GM19238 (cell line): ENCODE results near the gene MYLIP.
"Not testable (repeated sequence)": the region's sequence is repeated elsewhere in the genome, so short reads cannot be mapped to it uniquely, and the experiment has no call there.

ENCODE experiments used
- DNase-seq: peaks from one replicate; pipeline ENCODE4 v3.0.0; 2011; ENCODE audit warnings: low spot score; ENCODE audit not compliant: insufficient read length

The MYLIP gene

GRCh38 chr6:16168858-16169257, 40.0 kb downstream of the MYLIP start:
- no peak for DNase-seq

DNA sequence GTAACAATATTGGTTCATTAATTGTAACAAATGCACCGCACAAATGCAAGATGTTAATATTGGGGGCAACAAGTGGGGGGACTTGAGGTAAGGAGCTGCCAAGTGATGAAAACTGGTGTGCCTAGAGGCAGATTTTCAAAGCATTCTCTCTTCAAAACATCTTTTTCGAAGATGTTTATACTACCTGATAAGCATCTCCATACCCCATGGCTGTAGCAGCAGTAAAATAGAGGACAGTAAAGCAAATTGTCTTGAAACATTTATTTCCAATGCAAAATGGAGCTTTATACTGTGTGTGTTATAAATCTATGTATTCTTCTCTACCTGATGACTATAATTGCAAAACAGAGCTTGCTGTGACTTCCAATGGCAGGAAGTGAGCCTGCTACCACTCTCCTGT, 42.5 kb downstream of the MYLIP start:
- no peak for DNase-seq

DNA sequence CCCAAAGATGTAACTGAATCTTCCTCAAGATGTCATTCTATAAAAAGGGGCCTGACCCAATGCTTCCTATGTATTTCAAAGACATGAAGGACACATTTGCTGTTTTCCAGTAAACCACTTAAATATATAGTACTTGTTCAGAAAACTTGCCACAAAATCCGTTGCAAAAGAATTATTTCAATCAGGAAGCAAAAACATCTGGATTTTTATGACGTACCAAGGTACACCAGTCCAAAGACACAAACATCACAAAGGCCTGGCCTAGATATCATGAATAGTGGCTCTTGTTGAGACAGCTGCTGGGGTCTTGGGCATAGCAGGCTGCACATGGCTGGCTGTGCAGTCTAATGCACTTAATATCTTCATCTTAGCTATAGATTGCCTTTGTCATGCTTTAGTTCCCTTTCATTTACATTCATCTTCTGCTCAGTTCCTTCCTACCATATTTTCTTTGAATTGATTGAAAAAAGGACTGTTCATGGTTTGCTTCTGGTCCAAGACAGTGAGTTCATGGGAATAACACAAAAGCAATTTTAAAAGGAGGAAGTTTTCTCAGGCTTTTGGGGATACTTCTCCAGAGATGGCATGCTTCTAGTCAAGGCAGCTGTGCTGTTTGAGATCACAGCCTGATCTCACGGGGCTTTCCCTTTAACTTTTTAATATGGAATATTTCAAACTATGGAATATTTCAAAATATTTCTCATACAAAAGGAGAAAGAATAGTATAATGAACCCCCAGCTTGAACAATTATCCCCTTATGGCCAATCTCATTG, 44.5 kb downstream of the MYLIP start:
- DNase-seq: no peak

GRCh38 chr6:16174416-16175078, 45.7 kb downstream of the MYLIP start:
- no peak for DNase-seq

DNA sequence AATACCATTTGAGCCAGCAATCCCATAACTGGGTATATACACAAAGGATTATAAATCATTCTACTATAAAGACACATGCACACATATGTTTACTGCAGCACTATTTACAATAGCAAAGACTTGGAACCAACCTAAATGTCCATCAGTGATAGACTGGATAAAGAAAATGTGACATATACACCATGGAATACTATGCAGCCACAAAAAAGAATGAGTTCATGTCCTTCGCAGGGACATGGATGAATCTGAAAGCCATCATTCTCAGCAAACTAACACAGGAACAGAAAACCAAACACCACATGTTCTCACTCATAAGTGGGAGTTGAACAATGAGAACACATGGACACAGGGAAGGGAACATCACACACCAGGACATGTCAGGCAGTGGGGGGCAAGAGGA, 47.7 kb downstream of the MYLIP start:
- not testable (repeated sequence) for DNase-seq

DNA sequence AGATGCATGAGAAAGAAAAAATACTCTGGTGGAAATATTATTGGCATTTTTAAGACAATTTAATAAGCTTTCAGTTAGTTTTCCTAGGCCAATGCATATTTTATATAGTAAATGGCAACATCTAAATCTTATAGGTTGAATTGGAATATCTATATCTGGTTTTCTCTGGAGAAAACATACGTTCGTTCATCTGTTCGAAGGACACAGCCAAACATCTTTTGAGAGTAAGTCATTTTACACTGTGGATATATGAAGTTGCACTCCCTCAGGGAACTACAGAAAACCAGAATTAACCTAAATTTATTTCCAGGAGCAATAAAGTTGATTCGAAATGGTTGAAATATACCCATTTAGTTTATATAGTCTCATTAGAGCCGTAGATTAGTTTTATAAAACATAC, 49.0 kb downstream of the MYLIP start:
- DNase-seq: no peak

DNA sequence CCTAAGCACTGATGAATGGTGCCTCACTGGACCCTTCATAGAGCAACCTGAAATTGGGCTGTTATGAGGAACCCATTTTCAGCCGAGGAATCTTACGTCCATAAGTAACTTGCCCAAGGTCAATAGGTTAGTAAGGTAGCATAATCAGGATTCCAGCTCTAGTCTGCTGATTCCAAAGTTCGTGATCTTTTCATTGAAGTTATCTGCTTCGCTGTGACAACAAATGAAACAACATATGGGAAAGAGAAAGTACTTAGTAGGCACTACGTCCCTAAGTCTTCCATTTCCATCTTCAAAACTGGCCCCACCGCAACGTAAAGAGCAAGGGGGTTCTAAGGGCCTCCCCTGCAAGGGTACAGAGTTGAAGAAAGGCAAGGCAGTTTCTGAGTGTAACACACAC, 49.5 kb downstream of the MYLIP start:
- no peak for DNase-seq

DNA sequence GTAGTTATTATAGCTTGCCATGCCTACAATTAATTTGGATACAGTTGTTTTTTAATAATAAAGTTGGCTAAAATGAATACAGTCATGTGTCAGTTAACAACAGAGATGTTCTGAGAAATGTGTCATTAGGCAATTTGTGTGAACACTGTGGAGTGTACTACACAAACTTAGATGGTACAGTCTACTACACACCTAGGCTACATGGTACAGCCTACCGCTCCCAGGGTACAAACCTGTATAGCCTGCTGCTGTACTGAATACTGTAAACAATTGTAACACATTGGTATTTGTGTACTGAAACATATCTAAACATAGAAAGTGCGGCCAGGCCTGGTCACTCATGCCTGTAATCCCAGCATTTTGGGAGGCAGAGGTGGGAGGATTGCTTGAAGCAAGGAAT, 50.2 kb downstream of the MYLIP start:
- DNase-seq: no peak

DNA sequence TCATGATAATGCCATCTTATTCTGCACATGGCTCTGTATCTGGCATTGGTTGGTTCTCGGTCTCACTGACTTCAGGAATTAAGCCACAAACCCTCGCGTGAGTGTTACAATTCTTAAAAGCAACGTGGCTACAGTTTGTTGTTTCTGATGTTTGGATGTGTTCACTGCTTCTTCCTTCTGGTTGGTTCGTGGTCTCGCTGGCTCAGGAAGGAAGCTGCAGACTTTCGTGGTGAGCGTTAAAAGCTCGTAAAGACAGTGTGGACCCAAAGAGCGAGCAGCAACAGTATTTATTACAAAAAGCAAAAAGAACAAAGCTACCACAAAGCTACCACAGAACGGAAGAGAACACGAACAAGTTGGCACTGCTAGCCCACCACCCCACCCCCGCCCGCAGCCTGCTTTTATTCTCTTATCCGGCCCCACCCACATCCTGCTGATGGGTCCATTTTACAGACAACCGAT, 51.1 kb downstream of the MYLIP start:
- no peak for DNase-seq

- no peak for DNase-seq
These were observed 52.0 kb downstream of the MYLIP start for GRCh38 chr6:16180696-16181438.

DNA sequence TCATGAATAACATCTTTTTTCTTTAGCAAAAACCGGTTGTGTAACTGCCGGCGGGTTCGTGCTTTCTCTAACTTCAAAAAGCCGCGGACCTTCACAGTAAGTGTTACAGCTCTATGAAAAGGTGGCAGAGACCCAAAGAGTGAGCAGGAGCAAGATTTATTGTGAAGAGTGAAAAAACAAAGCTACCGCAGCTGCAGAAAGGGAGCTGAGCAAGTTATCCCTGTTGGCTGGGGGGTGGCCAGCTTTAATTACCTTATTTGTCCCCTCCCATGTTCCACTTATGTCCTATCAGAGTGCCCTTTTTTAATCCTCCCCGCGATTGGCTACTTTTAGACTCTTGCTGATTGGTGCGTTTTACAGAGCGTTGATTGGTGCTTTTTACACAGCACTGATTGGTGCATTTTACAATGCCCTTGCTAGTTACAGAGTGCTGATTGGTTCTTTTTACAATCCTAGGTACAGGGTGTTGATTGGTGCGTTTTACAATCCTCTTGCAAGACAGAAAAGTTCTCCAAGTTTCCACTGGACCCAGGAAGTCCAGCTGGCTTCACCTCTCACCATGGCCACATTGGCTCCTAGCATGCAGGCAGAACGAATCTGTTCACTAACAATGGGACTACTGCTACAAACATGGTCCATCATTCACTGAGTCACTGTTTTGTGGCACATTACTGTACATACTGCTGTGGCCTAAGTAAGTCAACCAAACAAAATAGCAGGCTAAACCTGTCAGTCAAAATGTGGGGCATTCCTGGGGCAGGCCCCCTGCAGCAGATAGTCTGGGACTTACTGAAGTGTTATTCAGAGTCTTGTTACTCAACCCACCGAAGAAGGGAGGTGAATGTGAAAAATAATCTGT, 52.8 kb downstream of the MYLIP start:
- no peak for DNase-seq

DNA sequence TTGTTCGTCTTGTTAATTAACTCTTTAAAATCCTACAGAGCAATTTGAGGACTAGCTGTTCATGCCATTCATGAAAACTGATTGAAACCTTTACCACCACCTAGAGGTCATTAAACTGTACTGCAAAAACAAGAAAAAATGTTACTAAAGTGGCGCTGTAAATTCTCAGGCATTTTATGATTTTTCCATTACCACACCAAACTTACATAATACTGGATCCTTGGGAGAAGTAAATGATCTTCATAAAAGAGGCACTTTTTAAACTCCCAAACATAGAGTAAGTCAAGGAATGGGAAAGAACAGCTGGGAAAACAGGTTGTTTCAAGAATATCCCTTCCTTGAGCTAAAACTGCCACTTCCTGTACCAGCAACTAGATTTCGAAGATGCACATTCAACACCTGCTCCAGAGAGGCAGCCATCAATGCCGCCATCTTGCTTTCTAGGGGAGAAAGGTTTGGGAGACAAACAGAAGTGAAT, 54.3 kb downstream of the MYLIP start:
- no peak for DNase-seq

DNA sequence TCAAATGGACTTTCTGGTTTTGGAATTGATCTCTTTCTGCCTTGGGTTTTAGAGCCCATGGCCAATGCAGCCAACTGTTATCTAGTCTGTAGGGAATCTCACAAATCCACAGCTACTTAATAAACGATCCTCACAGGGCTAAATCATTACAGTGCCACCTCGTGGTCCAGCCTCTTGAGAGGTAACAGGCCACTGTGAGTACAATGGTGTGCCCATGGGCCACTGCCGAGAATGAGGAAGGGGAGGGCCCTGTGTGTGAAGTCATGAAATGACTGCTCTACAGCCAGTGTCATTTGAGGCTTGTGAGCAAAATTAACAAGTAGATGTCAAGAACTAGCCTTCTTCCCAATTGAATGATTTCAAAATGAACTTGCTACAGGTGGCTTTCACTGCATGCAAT, 55.2 kb downstream of the MYLIP start:
- DNase-seq: no peak

- DNase-seq: no peak
These were observed 55.7 kb downstream of the MYLIP start for GRCh38 chr6:16184551-16184950.

- DNase-seq: no peak
These were observed 58.3 kb downstream of the MYLIP start for GRCh38 chr6:16187176-16187575.

- no peak for DNase-seq
These were observed 61.3 kb downstream of the MYLIP start for GRCh38 chr6:16190214-16190613.

GRCh38 chr6:16196260-16196983, 67.5 kb downstream of the MYLIP start:
- no peak for DNase-seq

GRCh38 chr6:16196984-16197546, 68.2 kb downstream of the MYLIP start:
- DNase-seq: no peak
